H9 (cell line): ENCODE measurements around the gene AGO1. TPM values are rescaled to one million over a fixed set of nuclear protein-coding genes. Genes with fewer than 3 reads are reported as not detected.

Source experiments
- DNase-seq: peaks from one replicate; pipeline ENCODE4 v3.0.0-alpha.2; 2017
- H2AFZ ChIP-seq: one replicate; pipeline ENCODE4 v1.6.1; 2013; ENCODE audit warnings: mild to moderate bottlenecking, low read length, control low read depth, moderate library complexity
- H2AK5ac ChIP-seq: 2 replicates; pipeline ENCODE4 v1.6.1; 2013; ENCODE audit warnings: low read length, control low read depth, mixed read lengths; ENCODE audit not compliant: insufficient read length
- H2BK120ac ChIP-seq: one replicate; pipeline ENCODE4 v1.6.1; 2013; ENCODE audit warnings: low read depth, mild to moderate bottlenecking, low read length, control low read depth, inconsistent platforms; ENCODE audit not compliant: poor library complexity, severe bottlenecking
- H2BK12ac ChIP-seq: 2 replicates; pipeline ENCODE4 v1.6.1; 2013; ENCODE audit warnings: low read length, control low read depth, mixed read lengths, low read depth; ENCODE audit not compliant: insufficient read length
- H2BK15ac ChIP-seq: 2 replicates; pipeline ENCODE4 v1.6.1; 2013; ENCODE audit warnings: low read depth, low read length, control low read depth
- H2BK20ac ChIP-seq: one replicate; pipeline ENCODE4 v1.6.1; 2013; ENCODE audit warnings: low read depth, mild to moderate bottlenecking, low read length, control low read depth, inconsistent platforms; ENCODE audit not compliant: poor library complexity, severe bottlenecking
- H2BK5ac ChIP-seq: 2 replicates; pipeline ENCODE4 v1.6.1; 2013; ENCODE audit warnings: low read length, control low read depth, mixed read lengths; ENCODE audit not compliant: insufficient read length
- H3K14ac ChIP-seq: 2 replicates; pipeline ENCODE4 v1.6.1; 2013; ENCODE audit warnings: low read length, control low read depth; ENCODE audit not compliant: insufficient read depth
- H3K18ac ChIP-seq: 2 replicates; pipeline ENCODE4 v1.6.1; 2013; ENCODE audit warnings: low read depth, mild to moderate bottlenecking, mixed read lengths, low read length, control low read depth; ENCODE audit not compliant: insufficient read length
- H3K23ac ChIP-seq: 2 replicates; pipeline ENCODE4 v1.6.1; 2013; ENCODE audit warnings: low read length, control low read depth, mixed read lengths, low read depth; ENCODE audit not compliant: insufficient read length
- H3K23me2 ChIP-seq: 2 replicates; pipeline ENCODE4 v1.6.1; 2013; ENCODE audit warnings: low read depth, mild to moderate bottlenecking, mixed read lengths, low read length, control low read depth; ENCODE audit not compliant: insufficient read length, poor library complexity, severe bottlenecking
- H3K27ac ChIP-seq: 2 replicates; pipeline ENCODE4 v1.5.1; 2013; ENCODE audit warnings: low read length, control low read depth, mixed read lengths, low read depth; ENCODE audit not compliant: insufficient read length
- H3K27me3 ChIP-seq: 2 replicates; pipeline ENCODE4 v1.6.1; 2013; ENCODE audit warnings: low read length, control low read depth, inconsistent platforms; ENCODE audit not compliant: insufficient read depth
- H3K4ac ChIP-seq: 2 replicates; pipeline ENCODE4 v1.6.1; 2013; ENCODE audit warnings: low read depth, mild to moderate bottlenecking, control low read depth, inconsistent platforms, low read length, moderate library complexity
- H3K4me1 ChIP-seq: 2 replicates; pipeline ENCODE4 v1.6.1; 2013; ENCODE audit warnings: low read length, control low read depth, inconsistent platforms; ENCODE audit not compliant: insufficient read depth
- H3K4me2 ChIP-seq: 2 replicates; pipeline ENCODE4 v1.6.1; 2013; ENCODE audit warnings: low read length, control low read depth, mixed read lengths; ENCODE audit not compliant: insufficient read length, insufficient read depth
- H3K56ac ChIP-seq: 2 replicates; pipeline ENCODE4 v1.6.1; 2013; ENCODE audit warnings: low read depth, mild to moderate bottlenecking, mixed read lengths, low read length, control low read depth; ENCODE audit not compliant: insufficient read length
- H3K79me1 ChIP-seq: 2 replicates; pipeline ENCODE4 v1.6.1; 2013; ENCODE audit warnings: low read depth, mild to moderate bottlenecking, moderate library complexity, low read length, control low read depth, inconsistent platforms; ENCODE audit not compliant: insufficient read depth, poor library complexity, severe bottlenecking
- H3K79me2 ChIP-seq: 2 replicates; pipeline ENCODE4 v1.6.1; 2013; ENCODE audit warnings: low read length, control low read depth, inconsistent platforms; ENCODE audit not compliant: insufficient read depth
- H3K9ac ChIP-seq: 2 replicates; pipeline ENCODE4 v1.6.1; 2013; ENCODE audit warnings: low read length, control low read depth, mixed read lengths; ENCODE audit not compliant: insufficient read length; ENCODE audit errors: extremely low read depth
- H3K9me3 ChIP-seq: one replicate; pipeline ENCODE4 v1.6.1; 2013; ENCODE audit warnings: low read depth, low read length, inconsistent platforms; ENCODE audit not compliant: control insufficient read depth
- H3T11ph ChIP-seq: one replicate; pipeline ENCODE4 v1.6.1; 2013; ENCODE audit warnings: mild to moderate bottlenecking, low read length, control low read depth, inconsistent platforms
- H4K20me1 ChIP-seq: one replicate; pipeline ENCODE4 v1.6.1; 2013; ENCODE audit not compliant: control insufficient read depth, insufficient read length, insufficient read depth
- H4K5ac ChIP-seq: 2 replicates; pipeline ENCODE4 v1.6.1; 2013; ENCODE audit warnings: low read depth, mild to moderate bottlenecking, mixed read lengths, low read length, control low read depth; ENCODE audit not compliant: insufficient read length
- H4K8ac ChIP-seq: replicated peaks from 2 replicates; pipeline ENCODE4 v1.6.1; 2013; ENCODE audit warnings: low read length, control low read depth, mixed read lengths, low read depth; ENCODE audit not compliant: insufficient read length
- H4K91ac ChIP-seq: 2 replicates; pipeline ENCODE4 v1.6.1; 2013; ENCODE audit warnings: low read depth, mild to moderate bottlenecking, moderate library complexity, mixed read lengths, low read length, control low read depth; ENCODE audit not compliant: insufficient read length
- H3K27ac Mint-ChIP-seq, 3 experiments: 2 replicates in 2 of 3; 3 replicates in 1 of 3; pipeline ENCODE4 v1.8.0; 2020 to 2021; ENCODE audit warnings: mixed read lengths in 3 of 3, mild to moderate bottlenecking in 1 of 3, moderate library complexity in 1 of 3
- H3K27me3 Mint-ChIP-seq: 2 replicates; pipeline ENCODE4 v1.8.0; 2021; ENCODE audit warnings: low read depth, mild to moderate bottlenecking, moderate library complexity, mixed read lengths
- H3K36me3 Mint-ChIP-seq, 3 experiments: 2 replicates in 2 of 3; 3 replicates in 1 of 3; pipeline ENCODE4 v1.8.0; 2020 to 2021; ENCODE audit warnings: low read depth in 3 of 3, mixed read lengths in 3 of 3; ENCODE audit not compliant: insufficient read depth in 1 of 3
- H3K4me1 Mint-ChIP-seq, 2 experiments: 2 replicates each; pipeline ENCODE4 v1.8.0; 2020; ENCODE audit warnings: mixed read lengths in 2 of 2
- H3K4me3 Mint-ChIP-seq, 2 experiments: 2 replicates in 1 of 2; 3 replicates in 1 of 2; pipeline ENCODE4 v1.8.0; 2020 to 2021; ENCODE audit warnings: mild to moderate bottlenecking in 2 of 2, mixed read lengths in 2 of 2, moderate library complexity in 1 of 2
- H3K9me3 Mint-ChIP-seq, 2 experiments: 2 replicates in 1 of 2; 3 replicates in 1 of 2; pipeline ENCODE4 v1.8.0; 2020; ENCODE audit warnings: mild to moderate bottlenecking in 2 of 2, mixed read lengths in 2 of 2, moderate library complexity in 1 of 2
- total RNA-seq: library from RNA; stranded (reverse); gene quantifications from 2 replicates; pipeline ENCODE4 v1.2.1, GENCODE V29; 2021
- TF ChIP-seq, protein P1 (sequence below): fragments of 200-600 bp; sonication (generic); conservative IDR thresholded peaks from 3 replicates; pipeline ENCODE4 v1.8.0; 2021; ENCODE audit warnings: antibody characterized with exemption, mild to moderate bottlenecking

AGO1 gene
- total RNA-seq, 1 experiment from 2014 or later: 74.2 TPM

- peaks cover 3 to 26% (median 14%) of the 10 kb centered on the region in 3 experiments; a peak in 5 of 7 replicates for H3K36me3 Mint-ChIP-seq
- no peak overlapping the region for H3K4ac ChIP-seq
- no peak overlapping the region for H3K23ac ChIP-seq
- H4K20me1 ChIP-seq: no peaks in the 10 kb centered on the region
- H3K27me3 ChIP-seq: no peaks in the 10 kb centered on the region
- no peak overlapping the region for H2BK20ac ChIP-seq
- TF ChIP-seq, protein P1, sequence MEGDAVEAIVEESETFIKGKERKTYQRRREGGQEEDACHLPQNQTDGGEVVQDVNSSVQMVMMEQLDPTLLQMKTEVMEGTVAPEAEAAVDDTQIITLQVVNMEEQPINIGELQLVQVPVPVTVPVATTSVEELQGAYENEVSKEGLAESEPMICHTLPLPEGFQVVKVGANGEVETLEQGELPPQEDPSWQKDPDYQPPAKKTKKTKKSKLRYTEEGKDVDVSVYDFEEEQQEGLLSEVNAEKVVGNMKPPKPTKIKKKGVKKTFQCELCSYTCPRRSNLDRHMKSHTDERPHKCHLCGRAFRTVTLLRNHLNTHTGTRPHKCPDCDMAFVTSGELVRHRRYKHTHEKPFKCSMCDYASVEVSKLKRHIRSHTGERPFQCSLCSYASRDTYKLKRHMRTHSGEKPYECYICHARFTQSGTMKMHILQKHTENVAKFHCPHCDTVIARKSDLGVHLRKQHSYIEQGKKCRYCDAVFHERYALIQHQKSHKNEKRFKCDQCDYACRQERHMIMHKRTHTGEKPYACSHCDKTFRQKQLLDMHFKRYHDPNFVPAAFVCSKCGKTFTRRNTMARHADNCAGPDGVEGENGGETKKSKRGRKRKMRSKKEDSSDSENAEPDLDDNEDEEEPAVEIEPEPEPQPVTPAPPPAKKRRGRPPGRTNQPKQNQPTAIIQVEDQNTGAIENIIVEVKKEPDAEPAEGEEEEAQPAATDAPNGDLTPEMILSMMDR: no peak
- no peaks in the 10 kb centered on the region for H3K4me1 ChIP-seq
- no peak overlapping the region for H3K27ac ChIP-seq
- no peaks in the 10 kb centered on the region for H3K4me1 Mint-ChIP-seq
- H3K14ac ChIP-seq: no peak overlapping the region
- H3K56ac ChIP-seq: no peak overlapping the region
- H3T11ph ChIP-seq: no peak overlapping the region
- no peak overlapping the region for H2BK15ac ChIP-seq
- no peak for DNase-seq
- no peak overlapping the region for H4K8ac ChIP-seq
- no peak overlapping the region for H3K18ac ChIP-seq
- no peak overlapping the region for H2BK5ac ChIP-seq
- H4K91ac ChIP-seq: no peak overlapping the region
- H3K9me3 Mint-ChIP-seq: no peaks in the 10 kb centered on the region
- no peaks in the 10 kb centered on the region for H3K23me2 ChIP-seq
- H3K79me2 ChIP-seq: no peaks in the 10 kb centered on the region
- H2BK12ac ChIP-seq: no peak overlapping the region
- H3K9ac ChIP-seq: no peak overlapping the region
- H4K5ac ChIP-seq: no peak overlapping the region
- no peak overlapping the region for H2AK5ac ChIP-seq
- H3K9me3 ChIP-seq: no peaks in the 10 kb centered on the region
- H2AFZ ChIP-seq: no peak overlapping the region
- H3K27me3 Mint-ChIP-seq: no peaks in the 10 kb centered on the region; the same call in 1 of the 2 replicates
- H3K79me1 ChIP-seq: no peaks in the 10 kb centered on the region
- H2BK120ac ChIP-seq: no peak overlapping the region
- H3K4me2 ChIP-seq: no peak overlapping the region
- no peak overlapping the region for H3K27ac Mint-ChIP-seq
- H3K4me3 Mint-ChIP-seq: no peak overlapping the region
Measured at GRCh38 chr1:35980090-35980489, 97.1 kb downstream of the AGO1 start.

Other genes with a start within 250 kb of the AGO1 start
- gene PSMB2, start 241.7 kb upstream of the AGO1 start, total RNA-seq: 86.0 and 93.1 TPM in 2 replicates
- gene C1orf216, start 164.3 kb upstream of the AGO1 start, total RNA-seq: 11.7 and 13.5 TPM in 2 replicates
- gene CLSPN, start 113.2 kb upstream of the AGO1 start, total RNA-seq: 42.4 and 43.9 TPM in 2 replicates
- 12.8 and 14.4 TPM in 2 replicates for gene AGO4, start 75.2 kb upstream of the AGO1 start, total RNA-seq
- gene AGO3, start 47.9 kb downstream of the AGO1 start, total RNA-seq: 23.6 and 27.0 TPM in 2 replicates
- gene TEKT2, start 200.9 kb downstream of the AGO1 start, total RNA-seq: 0.20 and 0.86 TPM in 2 replicates
- gene ADPRS, start 205.7 kb downstream of the AGO1 start, total RNA-seq: 27.8 and 28.7 TPM in 2 replicates
- gene COL8A2, start 242.0 kb downstream of the AGO1 start, total RNA-seq: 1.5 TPM in 2 replicates